Natural killer cell treated with Interleukin-12 subunit alpha and Interleukin-12 subunit beta and Interleukin-15 and Interleukin-18, amount 100 ng/mL, for 72 hours (primary cell): ENCODE results near the gene PRR13. TPM values are rescaled to one million over a fixed set of nuclear protein-coding genes. Genes with fewer than 3 reads are reported as not detected.
"Not testable (repeated sequence)": the region's sequence is repeated elsewhere in the genome, so short reads cannot be mapped to it uniquely, and the experiment has no call there.

ENCODE experiments used
- ATAC-seq, 2 donors: fragments of 150-1000 bp; cut with Tn5 transposase in 1 of 2; sonication (Bioruptor Pico), chemical (Tn5 transposase) in 1 of 2; 2 replicates each; pipeline ENCODE4 v1.10.0; 2021
- DNase-seq: peaks from one replicate; pipeline ENCODE4 v3.0.0; 2022; ENCODE audit warnings: low spot score
- H3K27ac Mint-ChIP-seq, 2 donors: 1 replicate in 1 of 2; 2 replicates in 1 of 2; pipeline ENCODE4 v1.8.0; 2022; ENCODE audit warnings: mixed read lengths in 2 of 2, mild to moderate bottlenecking in 1 of 2, moderate library complexity in 1 of 2
- H3K27me3 Mint-ChIP-seq, 2 donors: 1 replicate in 1 of 2; 2 replicates in 1 of 2; pipeline ENCODE4 v1.8.0; 2022; ENCODE audit warnings: mixed read lengths in 2 of 2
- H3K36me3 Mint-ChIP-seq: one replicate; pipeline ENCODE4 v1.8.0; 2022; ENCODE audit warnings: mixed read lengths
- H3K4me1 Mint-ChIP-seq, 2 donors: 1 replicate in 1 of 2; 2 replicates in 1 of 2; pipeline ENCODE4 v1.8.0; 2022; ENCODE audit warnings: low read depth in 2 of 2, mixed read lengths in 2 of 2, mild to moderate bottlenecking in 1 of 2
- H3K4me3 Mint-ChIP-seq: one replicate; pipeline ENCODE4 v1.8.0; 2022; ENCODE audit warnings: mixed read lengths
- H3K9me3 Mint-ChIP-seq: 2 replicates; pipeline ENCODE4 v1.8.0; 2022; ENCODE audit warnings: mixed read lengths
- total RNA-seq, 2 donors: library from RNA; stranded (reverse); gene quantifications; one replicate each; pipeline ENCODE4 v1.2.3, GENCODE V29; 2022

PRR13 gene
- total RNA-seq, 2 donors from 2014 or later: 206 to 353 TPM

DNA sequence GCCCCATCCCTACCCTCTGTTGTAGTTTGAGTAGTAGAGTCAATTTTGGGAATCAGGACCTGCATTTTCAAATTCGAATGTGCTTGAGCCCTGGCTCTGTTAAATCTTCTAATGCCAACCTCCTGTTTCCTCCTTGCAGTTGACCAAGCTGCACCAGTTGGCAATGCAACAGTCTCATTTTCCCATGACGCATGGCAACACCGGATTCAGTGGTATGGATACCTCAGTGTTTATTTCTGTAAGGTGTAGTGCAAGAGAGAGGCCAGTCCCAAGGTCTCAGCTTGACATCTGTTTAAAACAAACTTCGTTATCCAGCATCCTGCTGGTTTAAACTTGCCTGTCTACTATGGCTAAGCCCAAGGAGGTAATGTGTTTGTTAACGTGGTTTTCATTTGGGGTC is 25.5 kb downstream of the PRR13 start:
- no peaks in the 10 kb centered on the region for H3K9me3 Mint-ChIP-seq
- DNase-seq (no peak), ATAC-seq (no peak)
- H3K36me3 Mint-ChIP-seq: peaks cover 66% of the 10 kb centered on the region
- H3K4me1 Mint-ChIP-seq: peaks cover 31 to 50% of the 10 kb centered on the region in 2 donors
- H3K4me3 Mint-ChIP-seq: no peak overlapping the region
- H3K27me3 Mint-ChIP-seq: no peaks in the 10 kb centered on the region
- peak overlapping the region in 1 of 2 donors; percentile 28 for H3K27ac Mint-ChIP-seq

DNA sequence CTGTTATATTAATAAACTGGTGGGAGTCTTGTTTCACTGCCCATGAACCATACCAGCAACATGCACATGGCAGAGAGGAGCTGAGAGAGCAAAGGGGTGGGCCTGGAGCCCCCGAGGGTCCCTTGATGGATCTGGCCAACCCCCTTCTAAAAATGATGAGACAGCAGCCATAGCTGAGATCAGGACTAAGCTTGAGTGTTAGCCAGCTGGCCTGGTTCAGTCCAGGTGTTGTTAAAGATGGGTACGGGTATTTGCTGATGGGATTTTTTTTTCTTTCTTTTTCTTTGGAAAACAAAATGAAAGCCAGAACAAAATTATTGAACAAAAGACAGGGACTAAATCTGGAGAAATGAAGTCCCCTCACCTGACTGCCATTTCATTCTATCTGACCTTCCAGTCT is 26.3 kb downstream of the PRR13 start:
- Mint-ChIP-seq H3K27me3 (no peaks in the 10 kb centered on the region), H3K4me1 (peaks cover 35 to 51% of the 10 kb centered on the region in 2 donors), H3K4me3 (no peak overlapping the region), H3K9me3 (no peaks in the 10 kb centered on the region), H3K36me3 (peaks cover 65% of the 10 kb centered on the region), H3K27ac (no peak overlapping the region)
- DNase-seq (no peak), ATAC-seq (no peak)

DNA sequence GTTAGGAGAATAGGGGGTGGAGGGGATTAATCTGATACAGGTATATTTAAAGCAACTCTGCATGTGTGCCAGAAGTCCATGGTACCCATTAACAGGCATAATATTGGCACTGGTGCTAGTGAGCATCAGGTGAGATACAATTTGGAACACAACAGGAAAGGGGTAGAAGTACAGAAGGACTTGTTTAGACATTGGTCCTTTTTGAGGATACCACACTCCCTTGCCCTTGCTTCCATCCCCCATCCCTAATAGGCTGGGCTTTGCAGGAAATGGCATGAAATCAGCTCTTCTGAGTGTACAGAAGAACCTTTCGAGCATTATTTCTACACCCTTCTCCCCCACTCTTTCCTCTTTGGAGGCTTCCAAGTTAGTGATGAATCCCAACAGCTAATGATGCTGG is 26.7 kb downstream of the PRR13 start:
- peaks cover 32 to 51% of the 10 kb centered on the region in 2 donors for H3K4me1 Mint-ChIP-seq
- ATAC-seq (no peak), DNase-seq (no peak)
- H3K27me3 Mint-ChIP-seq: no peaks in the 10 kb centered on the region
- H3K9me3 Mint-ChIP-seq: no peaks in the 10 kb centered on the region
- H3K4me3 Mint-ChIP-seq: no peak overlapping the region
- H3K36me3 Mint-ChIP-seq: peaks cover 61% of the 10 kb centered on the region
- peak overlapping the region in 1 of 2 donors; percentile 24 for H3K27ac Mint-ChIP-seq

DNA sequence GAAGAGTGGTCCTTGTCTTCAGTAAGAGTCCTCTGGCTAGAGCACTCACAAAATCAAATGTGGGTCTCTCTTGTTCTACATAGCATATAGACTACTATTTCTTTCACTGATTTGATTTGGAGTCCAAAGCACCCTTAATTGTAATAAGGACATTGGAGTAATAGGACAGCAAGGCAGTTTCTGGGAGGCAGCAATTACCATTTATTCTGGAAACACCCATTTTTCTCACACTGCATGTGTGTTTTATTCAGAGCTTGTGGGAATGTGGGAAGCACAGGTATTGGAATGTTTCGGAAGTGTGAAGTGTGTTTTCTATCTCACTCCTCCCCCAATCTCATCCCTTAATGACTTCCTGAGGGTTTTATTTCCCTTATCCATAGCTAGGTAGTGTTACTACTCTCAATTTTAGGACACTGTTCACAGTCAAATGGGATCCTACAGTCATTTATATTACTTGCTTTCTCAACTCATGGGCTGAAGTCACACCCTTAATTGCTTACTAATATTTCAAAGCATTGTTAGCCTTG is 30.6 kb downstream of the PRR13 start:
- Mint-ChIP-seq H3K9me3 (no peaks in the 10 kb centered on the region), H3K4me3 (no peak overlapping the region), H3K27ac (peak overlapping the region; percentile 18 to 60), H3K27me3 (no peaks in the 10 kb centered on the region), H3K4me1 (peaks cover 31 to 56% of the 10 kb centered on the region in 2 donors), H3K36me3 (peaks cover 65% of the 10 kb centered on the region)
- no peak for ATAC-seq
- DNase-seq: no peak

DNA sequence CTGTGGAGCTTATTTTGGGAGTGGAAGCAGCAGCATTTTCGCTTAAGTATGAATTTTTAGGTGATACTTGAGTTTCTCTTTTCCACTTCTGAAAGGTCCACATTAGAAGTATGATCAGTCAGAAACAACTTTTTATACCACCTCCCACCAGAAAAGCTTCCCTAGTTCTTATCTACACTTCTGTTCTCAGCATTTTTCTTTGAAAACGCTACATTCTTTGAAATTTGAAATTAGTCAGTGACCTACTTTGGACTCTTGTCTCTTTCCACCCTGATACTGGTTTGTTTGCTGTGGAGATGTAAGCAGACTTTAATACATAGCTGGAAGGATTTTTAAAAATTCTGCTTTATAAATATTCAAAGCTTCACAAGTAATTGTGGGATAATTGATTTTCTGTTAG is 32.5 kb downstream of the PRR13 start:
- Mint-ChIP-seq H3K36me3 (peaks cover 49% of the 10 kb centered on the region), H3K4me1 (peaks cover 27 to 43% of the 10 kb centered on the region in 2 donors), H3K27me3 (no peaks in the 10 kb centered on the region), H3K4me3 (no peak overlapping the region), H3K9me3 (no peaks in the 10 kb centered on the region), H3K27ac (peak overlapping the region; percentile 48 to 80)
- DNase-seq: no peak
- no peak for ATAC-seq

DNA sequence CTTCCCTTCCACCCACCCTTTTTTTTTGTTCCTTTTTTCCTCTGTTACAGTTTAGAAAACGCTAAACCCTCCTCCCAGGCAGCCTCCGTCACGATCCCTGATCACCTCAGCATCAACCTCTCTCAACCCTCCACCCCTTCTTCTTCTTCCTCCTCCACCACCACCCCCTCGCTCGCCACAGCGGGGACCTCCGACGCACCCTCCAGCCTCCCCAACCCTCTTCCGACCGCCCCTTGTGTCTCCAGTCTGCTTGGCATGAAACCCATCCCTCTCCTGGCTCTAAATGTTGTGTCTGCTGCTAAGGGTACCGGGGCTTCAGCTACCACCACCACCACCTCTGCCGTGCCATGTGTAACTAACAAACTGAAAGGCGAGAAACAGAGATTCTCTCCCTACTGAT is 33.3 kb downstream of the PRR13 start:
- H3K27me3 Mint-ChIP-seq: no peaks in the 10 kb centered on the region
- no peak for DNase-seq
- peak overlapping the region; percentile 17 for H3K4me3 Mint-ChIP-seq
- H3K36me3 Mint-ChIP-seq: peaks cover 56% of the 10 kb centered on the region
- no peaks in the 10 kb centered on the region for H3K9me3 Mint-ChIP-seq
- peak overlapping the region; percentile 48 to 80 for H3K27ac Mint-ChIP-seq
- peaks cover 27 to 43% of the 10 kb centered on the region in 2 donors for H3K4me1 Mint-ChIP-seq
- no peak for ATAC-seq

DNA sequence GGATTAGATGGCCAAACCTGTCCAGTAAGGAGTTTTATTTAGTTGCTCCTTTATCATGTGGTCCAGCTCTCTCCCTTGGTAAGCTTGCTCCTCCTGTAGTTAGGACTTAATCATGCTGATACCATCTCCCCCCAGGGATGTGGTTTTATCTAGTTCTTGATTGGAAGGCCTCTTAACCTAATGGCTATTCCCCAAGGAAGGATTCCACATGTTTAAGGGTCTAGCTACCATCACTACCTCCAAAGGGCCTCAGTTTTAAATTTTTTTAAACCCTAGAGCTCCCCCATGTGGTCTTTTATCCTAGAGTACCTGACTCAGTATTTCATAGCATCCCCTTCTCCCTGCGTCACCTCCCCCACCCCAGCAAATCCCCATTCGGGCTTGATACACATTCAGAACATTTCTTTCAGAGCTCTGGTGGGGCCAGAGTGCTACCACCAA is 35.3 kb downstream of the PRR13 start:
- DNase-seq (no peak), ATAC-seq (no peak)
- Mint-ChIP-seq H3K4me3 (no peak overlapping the region), H3K27me3 (no peaks in the 10 kb centered on the region), H3K27ac (peak overlapping the region in 1 of 2 donors; percentile 38), H3K9me3 (no peaks in the 10 kb centered on the region), H3K36me3 (peaks cover 48% of the 10 kb centered on the region), H3K4me1 (peaks cover 26 to 32% of the 10 kb centered on the region in 2 donors)

DNA sequence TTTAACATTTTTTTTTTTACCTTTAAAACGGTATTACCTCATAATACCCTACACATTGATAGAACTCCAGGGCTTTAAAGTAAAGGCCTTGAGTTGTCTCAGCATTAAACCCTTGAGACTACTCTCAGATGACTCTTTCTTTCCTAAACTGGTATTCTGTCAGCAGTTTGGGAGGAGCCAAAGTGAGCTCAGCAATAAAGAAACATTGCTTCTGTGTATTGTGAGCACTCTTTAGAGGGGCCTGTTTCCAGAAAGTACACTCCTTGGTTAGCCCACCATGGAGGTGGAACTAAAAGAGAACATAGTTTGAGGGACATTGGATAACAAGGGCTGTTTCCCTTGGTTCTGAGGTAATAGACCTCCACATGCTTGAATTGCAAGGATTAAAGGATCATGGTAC is 37.3 kb downstream of the PRR13 start:
- H3K9me3 Mint-ChIP-seq: no peaks in the 10 kb centered on the region
- H3K4me1 Mint-ChIP-seq: peaks cover 21 to 30% of the 10 kb centered on the region in 2 donors
- no peaks in the 10 kb centered on the region for H3K27me3 Mint-ChIP-seq
- ATAC-seq: no peak
- H3K36me3 Mint-ChIP-seq: peaks cover 35% of the 10 kb centered on the region
- no peak overlapping the region for H3K4me3 Mint-ChIP-seq
- peak overlapping the region in 1 of 2 donors; percentile 35 for H3K27ac Mint-ChIP-seq
- DNase-seq: no peak

DNA sequence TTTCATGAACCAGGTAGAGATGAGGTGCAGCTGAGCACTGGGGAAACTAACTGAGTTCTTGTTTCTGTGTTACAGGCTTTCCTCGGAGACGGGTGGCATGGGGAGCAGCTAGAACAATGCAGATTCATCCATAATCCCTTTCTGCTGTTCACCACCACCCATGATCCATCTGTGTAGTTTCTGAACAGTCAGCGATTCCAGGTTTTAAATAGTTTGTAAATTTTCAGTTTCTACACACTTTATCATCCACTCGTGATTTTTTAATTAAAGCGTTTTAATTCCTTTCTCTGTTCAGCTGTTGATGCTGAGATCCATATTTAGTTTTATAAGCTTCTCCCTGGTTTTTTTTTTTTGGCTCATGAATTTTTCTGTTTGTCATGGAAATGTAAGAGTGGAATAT is 37.8 kb downstream of the PRR13 start:
- ATAC-seq (no peak), DNase-seq (no peak)
- Mint-ChIP-seq H3K4me1 (peaks cover 16 to 31% of the 10 kb centered on the region in 2 donors), H3K36me3 (peaks cover 30% of the 10 kb centered on the region), H3K4me3 (no peak overlapping the region), H3K9me3 (no peaks in the 10 kb centered on the region), H3K27ac (peak overlapping the region in 1 of 2 donors; percentile 35), H3K27me3 (no peaks in the 10 kb centered on the region)

DNA sequence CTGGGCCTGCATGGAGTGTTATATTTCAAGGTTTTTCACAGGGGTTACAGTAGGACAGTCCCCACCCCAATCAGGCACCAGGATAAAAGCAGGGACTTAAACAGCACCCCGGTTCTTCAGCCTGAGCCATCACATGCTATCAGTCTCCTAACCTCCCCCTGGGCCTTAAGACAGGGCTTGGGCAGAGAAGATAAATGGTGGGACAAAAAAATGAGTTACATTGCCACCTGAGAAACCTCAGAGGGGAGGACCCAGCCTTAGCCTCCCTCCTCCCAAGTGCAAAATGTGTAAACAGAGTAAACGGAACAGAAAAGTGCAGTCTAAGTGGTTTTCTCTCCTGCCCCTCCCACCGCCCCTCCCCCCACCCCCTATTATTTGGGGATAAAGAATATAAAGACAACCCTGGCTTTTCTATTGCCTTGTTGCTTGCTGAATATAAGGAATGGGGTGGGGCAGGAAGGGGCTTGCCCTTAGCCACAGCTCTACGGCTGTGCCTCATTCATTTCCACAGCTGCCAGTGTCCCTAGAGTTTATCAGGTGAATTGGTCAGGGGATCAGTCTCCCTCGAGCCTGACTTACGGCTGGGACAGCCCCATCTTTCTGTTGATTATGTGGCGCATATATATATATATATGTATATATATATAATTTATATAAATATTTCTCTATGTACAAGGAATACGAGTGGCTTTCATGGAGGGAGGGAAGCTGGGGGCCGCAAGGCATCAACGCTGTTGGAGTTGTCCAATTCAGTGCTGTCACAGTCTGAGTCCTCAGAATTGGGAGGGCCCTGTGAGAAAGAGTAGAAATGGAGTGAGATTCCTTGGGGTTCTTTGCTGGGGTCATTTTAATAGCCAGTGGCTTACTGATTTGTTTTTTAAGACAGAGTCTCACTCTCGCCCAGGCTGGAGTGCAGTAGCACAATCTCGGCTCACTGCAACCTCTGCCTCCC is 39.2 kb downstream of the PRR13 start:
- H3K9me3 Mint-ChIP-seq: no peaks in the 10 kb centered on the region
- H3K4me1 Mint-ChIP-seq: peaks cover 7 to 24% of the 10 kb centered on the region in 2 donors
- H3K27ac Mint-ChIP-seq: no peak overlapping the region
- peaks cover 20% of the 10 kb centered on the region for H3K36me3 Mint-ChIP-seq
- H3K4me3 Mint-ChIP-seq: no peak overlapping the region
- DNase-seq (no peak), ATAC-seq (no peak)
- H3K27me3 Mint-ChIP-seq: no peaks in the 10 kb centered on the region

DNA sequence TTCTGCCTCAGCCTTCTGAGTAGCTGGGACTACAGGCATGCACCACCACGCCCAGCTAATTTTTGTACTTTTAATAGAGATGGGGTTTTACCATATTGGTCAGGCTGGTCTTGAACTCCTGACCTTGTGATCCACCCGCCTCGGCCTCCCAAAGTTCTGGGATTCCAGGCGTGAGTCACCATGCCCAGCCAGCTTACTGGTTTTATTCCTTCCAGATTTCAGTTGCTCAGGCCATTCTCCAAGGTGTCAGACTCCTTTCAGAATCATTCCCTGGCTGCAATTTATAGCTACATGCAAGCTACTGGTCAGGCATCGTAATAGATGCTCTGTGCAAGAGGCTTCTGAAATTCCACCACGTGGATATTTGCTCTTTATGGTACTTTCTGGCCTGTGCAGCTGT is 39.9 kb downstream of the PRR13 start:
- DNase-seq, H3K27me3 Mint-ChIP-seq, H3K9me3 Mint-ChIP-seq, ATAC-seq, H3K4me3 Mint-ChIP-seq: not testable (repeated sequence)
- peak overlapping the region in 1 of 2 donors; percentile 63 for H3K27ac Mint-ChIP-seq
- peaks cover 6 to 25% of the 10 kb centered on the region in 2 donors for H3K4me1 Mint-ChIP-seq
- peaks cover 16% of the 10 kb centered on the region for H3K36me3 Mint-ChIP-seq

DNA sequence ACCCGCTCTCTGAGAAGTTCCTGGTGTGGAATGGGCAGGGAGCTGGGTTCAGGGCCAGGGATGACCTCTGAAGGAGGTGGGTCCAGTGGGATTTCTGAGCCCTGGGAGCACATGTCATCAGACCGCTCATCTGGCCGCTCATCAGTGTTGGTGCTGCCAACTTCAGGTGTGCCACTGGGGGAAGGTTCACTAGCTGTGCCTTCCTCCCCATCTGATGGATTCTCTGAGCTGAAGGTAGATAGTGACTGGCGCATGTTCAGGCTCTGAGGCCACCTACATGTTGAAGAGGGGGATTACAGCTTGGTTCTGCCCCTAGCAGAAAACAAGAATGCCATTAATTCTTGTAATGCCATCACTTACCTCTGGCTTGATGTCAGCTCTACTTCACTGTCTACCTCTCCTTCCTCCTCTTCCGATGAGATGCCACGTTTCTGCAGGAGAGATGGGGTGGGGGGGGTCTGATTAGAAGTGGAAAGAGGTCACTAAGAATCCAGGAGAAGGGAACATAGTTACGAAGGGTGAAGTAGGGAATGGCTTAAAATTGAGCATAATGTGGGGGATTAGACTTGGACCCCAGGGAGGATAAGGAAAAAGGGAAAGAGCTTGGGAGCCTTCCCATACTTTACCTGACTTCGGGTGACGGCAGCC is 40.5 kb downstream of the PRR13 start:
- Mint-ChIP-seq H3K4me1 (peaks cover 0 to 23% of the 10 kb centered on the region in 2 donors), H3K27ac (peak overlapping the region in 1 of 2 donors; percentile 63), H3K27me3 (no peaks in the 10 kb centered on the region), H3K9me3 (no peaks in the 10 kb centered on the region), H3K4me3 (no peak overlapping the region), H3K36me3 (peaks cover 10% of the 10 kb centered on the region)
- ATAC-seq (no peak), DNase-seq (no peak)

DNA sequence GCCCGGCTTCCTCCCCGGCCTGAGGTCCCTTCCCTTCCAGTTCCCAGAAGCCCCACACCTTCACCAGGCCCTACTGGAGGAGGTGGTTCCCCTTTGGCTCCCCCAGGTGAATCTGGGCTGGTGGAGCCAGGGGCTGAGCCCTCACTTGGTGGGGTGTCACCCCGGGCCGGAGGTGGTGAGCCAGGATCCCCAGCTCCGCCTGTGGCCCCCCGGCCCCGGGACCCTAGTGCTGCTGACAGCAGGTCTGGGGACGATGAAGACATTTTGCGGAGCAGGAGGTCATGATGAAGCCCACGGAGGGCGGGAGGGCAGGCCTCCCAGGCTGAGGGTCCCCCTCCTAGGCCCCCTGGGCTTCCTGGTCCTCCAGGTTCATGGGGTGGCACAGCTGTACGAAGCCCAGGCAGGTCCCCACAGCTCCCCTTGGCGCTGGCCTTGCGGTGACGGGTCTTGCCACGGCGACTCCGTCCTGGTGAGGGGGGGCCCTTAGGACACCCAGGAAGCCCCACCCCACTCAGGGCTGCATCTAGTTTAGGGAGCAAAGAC is 41.2 kb downstream of the PRR13 start:
- ATAC-seq (peak in 1 of 2 donors; percentile 22), DNase-seq (no peak)
- H3K27me3 Mint-ChIP-seq: no peaks in the 10 kb centered on the region
- peaks cover 0 to 25% of the 10 kb centered on the region in 2 donors for H3K4me1 Mint-ChIP-seq
- no peak overlapping the region for H3K27ac Mint-ChIP-seq
- no peaks in the 10 kb centered on the region for H3K9me3 Mint-ChIP-seq
- H3K4me3 Mint-ChIP-seq: no peak overlapping the region
- H3K36me3 Mint-ChIP-seq: peaks cover 9% of the 10 kb centered on the region
